DOHH2 (cell line): ENCODE data around the gene CHMP2B.
"Not testable (repeated sequence)": the region's sequence is repeated elsewhere in the genome, so short reads cannot be mapped to it uniquely, and the experiment has no call there.

Experiments
- H3F3A ChIP-seq: fragments of 200-600 bp; sonication (generic), shearing (Covaris generic); 2 replicates; pipeline ENCODE4 v1.6.0; 2016; ENCODE audit warnings: antibody characterized with exemption, mild to moderate bottlenecking; ENCODE audit not compliant: control insufficient read depth, insufficient read depth
- H3K27ac ChIP-seq: fragments of 200-600 bp; sonication (generic); 2 replicates; pipeline ENCODE4 v1.5.1; 2014; ENCODE audit warnings: low read depth, mild to moderate bottlenecking, low read length, moderate library complexity
- H3K27me3 ChIP-seq: fragments of 200-600 bp; sonication (generic); 2 replicates; pipeline ENCODE4 v1.6.1; 2014; ENCODE audit warnings: mild to moderate bottlenecking, low read length, mixed read lengths; ENCODE audit not compliant: control insufficient read depth
- H3K36me3 ChIP-seq: fragments of 200-600 bp; sonication (generic); 2 replicates; pipeline ENCODE4 v1.6.1; 2014; ENCODE audit warnings: mild to moderate bottlenecking, low read length, moderate library complexity, mixed read lengths; ENCODE audit not compliant: control insufficient read depth
- H3K4me1 ChIP-seq: fragments of 200-600 bp; sonication (generic); 2 replicates; pipeline ENCODE4 v1.6.1; 2014; ENCODE audit warnings: mild to moderate bottlenecking, low read length, mixed read lengths; ENCODE audit not compliant: control insufficient read depth
- H3K4me2 ChIP-seq: fragments of 200-600 bp; sonication (generic); 2 replicates; pipeline ENCODE4 v1.6.0; 2014; ENCODE audit warnings: mild to moderate bottlenecking, low read length, moderate library complexity
- H3K4me3 ChIP-seq: fragments of 200-600 bp; sonication (generic); 2 replicates; pipeline ENCODE4 v1.5.1; 2014; ENCODE audit warnings: mild to moderate bottlenecking, low read length, mixed read lengths
- H3K79me2 ChIP-seq: fragments of 200-600 bp; sonication (generic); 2 replicates; pipeline ENCODE4 v1.6.1; 2014; ENCODE audit warnings: mild to moderate bottlenecking, low read length, mixed read lengths; ENCODE audit not compliant: control insufficient read depth
- H3K9me2 ChIP-seq: fragments of 200-600 bp; sonication (generic); replicated peaks from 2 replicates; pipeline ENCODE4 v1.6.1; 2014; ENCODE audit warnings: mild to moderate bottlenecking, low read length, mixed read lengths; ENCODE audit not compliant: control insufficient read depth
- H3K9me3 ChIP-seq: fragments of 200-600 bp; sonication (generic); 2 replicates; pipeline ENCODE4 v1.6.1; 2014; ENCODE audit warnings: antibody characterized with exemption, low read length, mixed read lengths; ENCODE audit not compliant: control insufficient read depth, insufficient read depth
- H4K20me1 ChIP-seq: fragments of 200-600 bp; sonication (generic); 2 replicates; pipeline ENCODE4 v1.6.0; 2014; ENCODE audit warnings: low read depth, mild to moderate bottlenecking, antibody characterized with exemption, low read length, moderate library complexity; ENCODE audit not compliant: control insufficient read depth, insufficient read depth
- CTCF ChIP-seq: fragments of 200-600 bp; sonication (generic); IDR thresholded peaks from one replicate; pipeline ENCODE4 v1.5.1; 2014; ENCODE audit warnings: antibody characterized with exemption, mild to moderate bottlenecking, low read depth, low read length; ENCODE audit not compliant: poor library complexity, severe bottlenecking
- EZH2phosphoT487 ChIP-seq: fragments of 200-600 bp; sonication (generic); IDR thresholded peaks from 2 replicates; pipeline ENCODE4 v1.6.1; 2017; ENCODE audit warnings: borderline replicate concordance, mild to moderate bottlenecking, antibody characterized with exemption, low read length, moderate library complexity, mixed read lengths

The CHMP2B gene

GRCh38 chr3:87287011-87287410 lies 59.9 kb downstream of the CHMP2B start:
- H3K9me2 ChIP-seq: no peaks in the 10 kb centered on the region
- no peaks in the 10 kb centered on the region for H3F3A ChIP-seq
- no peaks in the 10 kb centered on the region for H3K36me3 ChIP-seq
- no peak for TF ChIP-seq CTCF
- TF ChIP-seq EZH2phosphoT487: no peak
- no peaks in the 10 kb centered on the region for H3K79me2 ChIP-seq
- no peaks in the 10 kb centered on the region for H3K4me1 ChIP-seq
- H3K4me2 ChIP-seq: no peak overlapping the region
- no peak overlapping the region for H3K27ac ChIP-seq
- H3K4me3 ChIP-seq: no peak overlapping the region
- no peaks in the 10 kb centered on the region for H3K27me3 ChIP-seq
- H3K9me3 ChIP-seq: no peaks in the 10 kb centered on the region
- H4K20me1 ChIP-seq: no peaks in the 10 kb centered on the region

GRCh38 chr3:87288446-87288845 lies 61.3 kb downstream of the CHMP2B start:
- H3K27ac ChIP-seq: no peak overlapping the region
- TF ChIP-seq EZH2phosphoT487 (no peak), CTCF (no peak)
- no peaks in the 10 kb centered on the region for H3K79me2 ChIP-seq
- no peak overlapping the region for H3K4me2 ChIP-seq
- H3K9me3 ChIP-seq: no peaks in the 10 kb centered on the region
- no peak overlapping the region for H3K4me3 ChIP-seq
- no peaks in the 10 kb centered on the region for H3K27me3 ChIP-seq
- H4K20me1 ChIP-seq: no peaks in the 10 kb centered on the region
- H3K9me2 ChIP-seq: no peaks in the 10 kb centered on the region; the same call in 1 of the 2 replicates
- H3K36me3 ChIP-seq: no peaks in the 10 kb centered on the region
- no peaks in the 10 kb centered on the region for H3K4me1 ChIP-seq
- no peaks in the 10 kb centered on the region for H3F3A ChIP-seq

- Histone ChIP-seq H3K4me3 (no peak overlapping the region), H3K27ac (no peak overlapping the region), H3K27me3 (0 out of 2 replicates have a peak, but pooled peaks cover 2% of the 10 kb centered on the region), H3K9me2 (no peaks in the 10 kb centered on the region), H3K79me2 (no peaks in the 10 kb centered on the region), H4K20me1 (no peaks in the 10 kb centered on the region), H3K4me1 (no peaks in the 10 kb centered on the region), H3K4me2 (no peak overlapping the region), H3K9me3 (no peaks in the 10 kb centered on the region), H3F3A (no peaks in the 10 kb centered on the region), H3K36me3 (no peaks in the 10 kb centered on the region)
- TF ChIP-seq CTCF (peak; percentile 59), EZH2phosphoT487 (no peak)
Measured at GRCh38 chr3:87298111-87298718, 71.1 kb downstream of the CHMP2B start.

- H4K20me1 ChIP-seq, H3K9me3 ChIP-seq, H3K79me2 ChIP-seq: not testable (repeated sequence)
Measured at GRCh38 chr3:87305031-87305430, 77.9 kb downstream of the CHMP2B start.

More at GRCh38 chr3:87305031-87305430, 77.9 kb downstream of the CHMP2B start:
- not testable (repeated sequence) for H3K4me3 ChIP-seq, H3K4me2 ChIP-seq, H3K36me3 ChIP-seq, H3K9me2 ChIP-seq, H3K27ac ChIP-seq, H3F3A ChIP-seq, H3K27me3 ChIP-seq, H3K4me1 ChIP-seq
